ENCODE measurements around the gene AMMECR1. TPM values are rescaled to one million over a fixed set of nuclear protein-coding genes. Genes with fewer than 3 reads are reported as not detected.

AMMECR1 gene
- total and polyA plus RNA-seq, 2 of the 8 experiments (the other 6 are each of a cell fraction or from before 2014, with no cell fraction given), result 10.2 to 21.2 TPM

- 100% methylated on average over 1 of the region's 1 CpG; no CpG with 5 or more reads in 1 of the 2 experiments for WGBS, 2 experiments (ENCODE audit: extremely low coverage in 1 of 2, insufficient coverage in 1 of 2, insufficient read length in 1 of 2, insufficient replicate concordance in 2 of 2, low coverage in 1 of 2, low lambda C conversion rate in 2 of 2, missing lambda C conversion rate in 1 of 2)
- CTCF ChIA-PET (ENCODE audit: partially characterized antibody), result interaction anchor here (1.1 kb wide), 1 partner anchor 10 kb away, joined by 3 read pairs; no protein-coding TSS in a partner anchor
These were observed 49.0 kb downstream of the AMMECR1 start for GRCh38 chrX:110268886-110269285.

More at GRCh38 chrX:110268886-110269285, 49.0 kb downstream of the AMMECR1 start:
- Histone ChIP-seq H3K36me3 (ENCODE audit: control insufficient read depth in 2 of 4, insufficient read depth in 4 of 4, low read length in 3 of 4) (no peaks in the 10 kb centered on the region), H4K5ac (ENCODE audit: insufficient read length, low read depth, low read length) (no peak overlapping the region), H4K8ac (ENCODE audit: extremely low read depth, insufficient read depth, low read length) (no peak overlapping the region), H3K14ac (ENCODE audit: insufficient read length) (no peak overlapping the region), H3K79me1 (ENCODE audit: low read depth, low read length) (no peaks in the 10 kb centered on the region), H2BK120ac (replicated peaks; ENCODE audit: low read depth, low read length) (no peak overlapping the region), H3K4me2 (ENCODE audit: insufficient read depth in 1 of 2, low read depth in 2 of 2, low read length in 2 of 2) (no peak overlapping the region), H3K4me1 (replicated peaks in 1 of 4; ENCODE audit: control insufficient read depth in 3 of 4, insufficient read depth in 4 of 4, low read length in 3 of 4) (no peaks in the 10 kb centered on the region), H3K4me3 (ENCODE audit: extremely low read depth in 1 of 4, insufficient read depth in 2 of 4, low read depth in 3 of 4, low read length in 4 of 4) (no peak overlapping the region), H3K4ac (replicated peaks; ENCODE audit: insufficient read length, low read depth, low read length) (no peak overlapping the region), H3K27ac (ENCODE audit: low read depth, low read length) (no peak overlapping the region), H4K20me1 (replicated peaks in 1 of 2; ENCODE audit: control insufficient read depth in 1 of 2, insufficient read depth in 2 of 2, low read length in 2 of 2) (peaks cover 0 to 1% of the 10 kb centered on the region in 2 experiments), H3K79me2 (ENCODE audit: control insufficient read depth in 1 of 2, insufficient read depth in 2 of 2, low read length in 2 of 2) (0 out of 4 replicates have a peak, but pooled peaks cover 0 to 2% of the 10 kb centered on the region in 2 experiments), H3K18ac (ENCODE audit: extremely low read depth, low read length) (no peak overlapping the region), H3K56ac (replicated peaks; ENCODE audit: insufficient read length, low read depth, low read length) (no peak overlapping the region), H2BK5ac (ENCODE audit: low read depth, low read length) (no peak overlapping the region), H2BK20ac (ENCODE audit: low read length) (no peak overlapping the region), H2AK5ac (ENCODE audit: low read depth, low read length) (no peak overlapping the region), H3K9me3 (ENCODE audit: insufficient read depth in 2 of 2, low read depth in 1 of 2, low read length in 1 of 2) (no peaks in the 10 kb centered on the region), H2BK15ac (ENCODE audit: low read length) (no peak overlapping the region), H2BK12ac (ENCODE audit: low read depth, low read length) (no peak overlapping the region), H3K23ac (ENCODE audit: insufficient read length) (no peak overlapping the region), H3K9ac (replicated peaks in 1 of 4; ENCODE audit: extremely low read depth in 1 of 4, low read depth in 3 of 4, low read length in 3 of 4) (no peak overlapping the region), H3K27me3 (replicated peaks in 1 of 4; ENCODE audit: control insufficient read depth in 3 of 4, extremely low read depth in 1 of 4, insufficient read depth in 3 of 4, low read length in 3 of 4) (no peaks in the 10 kb centered on the region), H3K23me2 (ENCODE audit: low read depth, low read length) (no peaks in the 10 kb centered on the region), H4K91ac (replicated peaks; ENCODE audit: insufficient read length, low read length) (no peak overlapping the region), H2AFZ (ENCODE audit: low read length) (no peak overlapping the region)
- FAIRE-seq (no peak), DNase-seq (ENCODE audit: low read depth in 1 of 2, low spot score in 2 of 2) (no peak)
- TF ChIP-seq RBBP5 (IDR thresholded peaks at IDR 0.05; ENCODE audit: borderline replicate concordance, low read depth, low read length) (no peak), JUN (IDR thresholded peaks at IDR 0.05; ENCODE audit: low read depth, low read length) (no peak), RXRA (IDR thresholded peaks at IDR 0.05; ENCODE audit: insufficient read depth, low read depth, low read length) (no peak), PHF8 (conservative IDR thresholded peaks at IDR 0.05; ENCODE audit: low read depth, low read length) (no peak), POLR2AphosphoS5 (IDR thresholded peaks at IDR 0.05; ENCODE audit: low read depth, low read length) (no peak)
- POLR2A ChIA-PET (ENCODE audit: partially characterized antibody), result no interaction called here
